ENCODE measurements around the gene DNAAF2.
"Not testable (repeated sequence)": the region's sequence is repeated elsewhere in the genome, so short reads cannot be mapped to it uniquely, and the experiment has no call there.

The DNAAF2 gene

DNA sequence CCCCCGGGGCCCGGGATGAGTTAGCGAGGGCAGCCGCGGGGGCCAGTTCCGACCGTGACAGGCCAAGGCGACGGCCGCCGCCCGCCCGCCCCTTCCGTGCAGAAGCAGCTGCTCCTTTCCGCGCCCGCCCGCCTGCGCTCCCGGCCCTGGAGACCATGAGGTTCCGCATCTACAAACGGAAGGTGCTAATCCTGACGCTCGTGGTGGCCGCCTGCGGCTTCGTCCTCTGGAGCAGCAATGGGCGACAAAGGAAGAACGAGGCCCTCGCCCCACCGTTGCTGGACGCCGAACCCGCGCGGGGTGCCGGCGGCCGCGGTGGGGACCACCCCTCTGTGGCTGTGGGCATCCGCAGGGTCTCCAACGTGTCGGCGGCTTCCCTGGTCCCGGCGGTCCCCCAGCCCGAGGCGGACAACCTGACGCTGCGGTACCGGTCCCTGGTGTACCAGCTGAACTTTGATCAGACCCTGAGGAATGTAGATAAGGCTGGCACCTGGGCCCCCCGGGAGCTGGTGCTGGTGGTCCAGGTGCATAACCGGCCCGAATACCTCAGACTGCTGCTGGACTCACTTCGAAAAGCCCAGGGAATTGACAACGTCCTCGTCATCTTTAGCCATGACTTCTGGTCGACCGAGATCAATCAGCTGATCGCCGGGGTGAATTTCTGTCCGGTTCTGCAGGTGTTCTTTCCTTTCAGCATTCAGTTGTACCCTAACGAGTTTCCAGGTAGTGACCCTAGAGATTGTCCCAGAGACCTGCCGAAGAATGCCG lies 13.7 kb downstream of the DNAAF2 start:
- peak; percentile 25 to 46 for DNase-seq (ENCODE audit: low read depth in 1 of 2, low spot score in 1 of 2)

- peak; percentile 86 to 89 for DNase-seq (ENCODE audit: low read depth in 1 of 2, low spot score in 1 of 2)
These were observed 14.6 kb downstream of the DNAAF2 start, which contains the start of the genes MGAT2 and RPL36AL for GRCh38 chr14:49620182-49621113. TSS of gene MGAT2 (plus strand) at chr14:49620799. CDS start at chr14:49621269, 470 bp downstream. TSS of gene RPL36AL (minus strand) at chr14:49620626. CDS start at chr14:49619104, 1,522 bp downstream.

- DNase-seq (ENCODE audit: low read depth in 1 of 2, low spot score in 1 of 2): no peak
These were observed 15.3 kb downstream of the DNAAF2 start for GRCh38 chr14:49619730-49620129.

DNA sequence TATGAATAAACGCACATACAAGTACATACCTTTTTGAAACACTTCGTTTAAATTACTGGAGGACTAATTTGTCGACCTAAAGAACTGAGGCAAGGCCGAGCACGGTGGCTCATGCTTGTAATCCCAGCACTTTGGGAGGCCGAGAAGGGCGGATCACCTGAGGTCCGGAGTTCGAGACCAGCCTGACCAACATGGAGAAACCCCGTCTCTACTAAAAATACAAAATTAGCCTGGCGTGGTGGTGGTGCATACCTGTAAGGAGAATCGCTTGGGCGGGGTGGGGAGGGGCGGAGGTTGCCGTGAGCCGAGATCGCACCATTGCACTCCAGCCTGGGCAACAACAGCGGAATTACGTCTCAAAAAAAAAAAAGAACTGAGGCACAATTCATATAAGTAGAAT lies 15.8 kb downstream of the DNAAF2 start:
- DNase-seq (ENCODE audit: low read depth in 1 of 2, low spot score in 1 of 2): not testable (repeated sequence)

- no peak for DNase-seq (ENCODE audit: low read depth in 1 of 2, low spot score in 1 of 2)
These were observed 17.1 kb downstream of the DNAAF2 start for GRCh38 chr14:49617852-49618519.

DNA sequence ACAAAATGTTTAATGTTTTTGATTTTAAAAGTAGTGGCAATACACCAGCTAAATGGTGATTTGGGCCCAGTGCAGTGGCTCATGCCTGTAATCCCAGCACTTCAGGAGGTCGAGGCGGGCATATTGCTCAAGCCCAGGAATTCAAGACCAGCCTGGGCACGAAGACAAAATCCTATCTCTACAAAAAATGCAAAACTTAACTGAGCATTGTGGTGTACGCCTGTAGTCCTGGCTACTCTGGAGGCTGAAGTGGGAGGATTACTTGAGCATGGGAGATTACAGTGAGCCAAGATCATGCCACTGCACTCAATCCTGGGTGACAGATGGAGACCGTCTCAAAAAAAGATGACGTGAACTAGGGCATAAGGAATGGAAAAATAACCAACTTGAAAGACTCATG lies 19.3 kb downstream of the DNAAF2 start:
- DNase-seq (ENCODE audit: low read depth in 1 of 2, low spot score in 1 of 2): no peak

- DNase-seq (ENCODE audit: low read depth in 1 of 2, low spot score in 1 of 2): no peak
These were observed 20.8 kb downstream of the DNAAF2 start for GRCh38 chr14:49614196-49614595.

- DNase-seq (ENCODE audit: low read depth in 1 of 2, low spot score in 1 of 2): no peak
These were observed 22.4 kb downstream of the DNAAF2 start for GRCh38 chr14:49612671-49613070.

- DNase-seq (ENCODE audit: low read depth in 1 of 2, low spot score in 1 of 2): no peak
These were observed 22.8 kb downstream of the DNAAF2 start for GRCh38 chr14:49612251-49612650.

DNA sequence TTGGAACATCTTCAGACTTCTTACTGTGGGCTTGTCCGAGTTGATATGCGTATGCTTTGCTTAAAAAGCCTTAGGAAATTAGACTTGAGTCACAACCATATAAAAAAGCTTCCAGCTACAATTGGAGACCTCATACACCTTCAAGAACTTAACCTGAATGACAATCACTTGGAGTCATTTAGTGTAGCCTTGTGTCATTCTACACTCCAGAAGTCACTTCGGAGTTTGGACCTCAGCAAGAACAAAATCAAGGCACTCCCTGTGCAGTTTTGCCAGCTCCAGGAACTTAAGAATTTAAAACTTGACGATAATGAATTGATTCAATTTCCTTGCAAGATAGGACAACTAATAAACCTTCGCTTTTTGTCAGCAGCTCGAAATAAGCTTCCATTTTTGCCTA lies 27.5 kb downstream of the DNAAF2 start:
- DNase-seq (ENCODE audit: low read depth in 1 of 2, low spot score in 1 of 2): no peak

DNA sequence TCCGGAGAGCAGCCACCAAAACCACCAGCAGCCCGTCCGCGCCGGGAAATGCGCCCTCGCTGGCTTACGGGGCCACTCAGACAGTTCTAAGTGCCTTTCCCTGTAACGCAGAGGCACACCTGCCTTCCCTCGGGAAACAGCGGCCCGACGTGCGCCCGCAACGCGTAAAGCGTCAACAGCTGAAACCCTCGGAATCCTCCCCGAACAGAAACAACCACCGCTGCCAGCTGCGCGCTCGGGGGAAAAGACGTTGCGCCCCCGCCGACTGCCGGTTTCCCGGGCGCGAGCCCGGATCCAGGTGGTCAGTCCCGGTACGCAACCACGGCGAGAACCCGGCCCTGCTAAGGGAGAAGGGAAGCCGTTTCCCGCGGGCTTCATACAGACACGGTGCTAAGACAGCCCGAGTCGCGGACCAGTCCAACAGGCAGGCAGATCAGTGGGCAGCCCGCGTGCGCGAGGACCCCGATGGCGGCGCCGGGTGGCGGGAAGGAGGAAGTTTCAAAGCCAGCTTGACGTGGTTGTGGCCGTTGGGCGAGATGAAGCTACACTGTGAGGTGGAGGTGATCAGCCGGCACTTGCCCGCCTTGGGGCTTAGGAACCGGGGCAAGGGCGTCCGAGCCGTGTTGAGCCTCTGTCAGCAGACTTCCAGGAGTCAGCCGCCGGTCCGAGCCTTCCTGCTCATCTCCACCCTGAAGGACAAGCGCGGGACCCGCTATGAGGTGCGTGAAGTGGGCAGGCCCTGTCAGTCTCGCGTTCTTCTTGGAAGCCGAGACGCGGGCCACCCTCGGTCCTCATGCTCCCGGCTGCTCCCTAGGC lies 36.4 kb downstream of the DNAAF2 start, which contains the start of gene LRR1:
TSS of gene LRR1 (plus strand) at position 456 of the 816 bp plus-strand sequence. CDS start at position 537, 81 bp downstream.
- peak; percentile 77 to 78 for DNase-seq (ENCODE audit: low read depth in 1 of 2, low spot score in 1 of 2)

GRCh38 chr14:49598189-49598484 lies 36.9 kb downstream of the DNAAF2 start:
- DNase-seq (ENCODE audit: low read depth in 1 of 2, low spot score in 1 of 2): no peak

- no peak for DNase-seq (ENCODE audit: low read depth in 1 of 2, low spot score in 1 of 2)
These were observed 40.5 kb downstream of the DNAAF2 start for GRCh38 chr14:49594347-49595091.

DNA sequence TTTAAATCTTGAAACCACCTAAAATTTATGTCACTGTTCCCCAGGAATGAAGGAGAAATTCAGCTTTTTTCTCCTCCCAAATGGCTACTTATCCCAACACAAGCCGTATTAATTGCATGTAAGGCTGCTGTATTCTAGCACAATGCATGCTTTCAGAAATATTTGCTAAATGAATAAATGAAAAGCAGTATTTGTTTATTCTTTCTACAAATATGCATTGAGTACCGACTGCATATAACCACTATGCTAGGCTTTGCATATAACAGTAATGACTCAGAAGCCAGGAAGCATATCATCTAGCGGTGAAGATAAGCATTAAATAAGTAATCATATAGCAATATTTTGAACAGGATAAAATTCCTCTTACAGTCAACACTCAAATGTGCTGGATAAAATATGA lies 42.0 kb downstream of the DNAAF2 start:
- no peak for DNase-seq (ENCODE audit: low read depth in 1 of 2, low spot score in 1 of 2)

- no peak for DNase-seq (ENCODE audit: low read depth in 1 of 2, low spot score in 1 of 2)
These were observed 45.7 kb downstream of the DNAAF2 start for GRCh38 chr14:49589387-49589786.

- DNase-seq (ENCODE audit: low read depth in 1 of 2, low spot score in 1 of 2): peak in 1 of 2 donors; percentile 7
These were observed 48.2 kb downstream of the DNAAF2 start for GRCh38 chr14:49586673-49587460.

DNA sequence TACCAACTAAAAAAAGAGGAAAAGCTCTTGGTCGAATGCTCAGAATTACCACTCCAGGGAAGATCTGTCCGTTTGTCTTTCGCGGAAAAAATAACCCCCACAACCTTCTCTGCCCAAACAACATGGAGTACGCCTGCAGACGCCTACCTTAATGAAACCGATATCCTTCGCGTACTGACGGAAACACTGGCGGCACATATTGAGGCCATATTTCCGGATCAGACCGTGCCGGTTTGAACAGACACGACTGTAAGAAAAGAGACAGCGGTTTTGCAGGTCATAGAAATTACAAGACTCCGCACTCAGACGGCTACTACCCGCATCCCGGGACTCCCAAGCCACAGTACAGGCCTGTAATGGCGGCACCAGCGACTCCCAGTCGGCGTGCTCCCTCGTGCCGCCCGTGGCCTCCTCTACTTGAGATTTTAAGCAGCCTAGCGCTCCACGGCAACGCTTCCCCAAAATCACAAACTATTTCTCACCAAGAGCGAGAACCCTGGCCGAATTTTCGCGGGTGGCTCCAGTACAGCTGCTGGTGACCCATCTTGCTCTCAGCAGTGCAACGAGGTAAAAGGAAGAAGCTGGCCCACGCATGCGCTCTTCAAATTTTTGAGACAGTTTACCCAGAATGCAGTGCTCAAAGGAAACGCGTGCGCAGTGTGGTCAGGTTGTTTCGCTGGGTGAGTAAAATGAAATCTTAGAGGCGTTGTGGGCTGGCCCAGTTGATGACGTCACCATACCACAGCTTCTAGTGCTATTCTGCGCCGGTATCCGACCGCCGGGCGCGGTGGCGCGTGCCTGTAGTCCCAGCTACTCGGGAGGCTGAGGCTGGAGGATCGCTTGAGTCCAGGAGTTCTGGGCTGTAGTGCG lies 49.0 kb downstream of the DNAAF2 start, which contains the start of gene RPS29:
TSS of gene RPS29 (minus strand) at position 578 of the 870 bp plus-strand sequence. CDS start at position 544, 34 bp downstream.
- DNase-seq (ENCODE audit: low read depth in 1 of 2, low spot score in 1 of 2): peak; percentile 96 to 97
